ENCODE results near the gene SUN1. TPM values are rescaled to one million over a fixed set of nuclear protein-coding genes. Genes with fewer than 3 reads are reported as not detected.

The SUN1 gene
- total and polyA plus RNA-seq, 2 experiments from 2014 or later, result 63.3 to 145 TPM

DNA sequence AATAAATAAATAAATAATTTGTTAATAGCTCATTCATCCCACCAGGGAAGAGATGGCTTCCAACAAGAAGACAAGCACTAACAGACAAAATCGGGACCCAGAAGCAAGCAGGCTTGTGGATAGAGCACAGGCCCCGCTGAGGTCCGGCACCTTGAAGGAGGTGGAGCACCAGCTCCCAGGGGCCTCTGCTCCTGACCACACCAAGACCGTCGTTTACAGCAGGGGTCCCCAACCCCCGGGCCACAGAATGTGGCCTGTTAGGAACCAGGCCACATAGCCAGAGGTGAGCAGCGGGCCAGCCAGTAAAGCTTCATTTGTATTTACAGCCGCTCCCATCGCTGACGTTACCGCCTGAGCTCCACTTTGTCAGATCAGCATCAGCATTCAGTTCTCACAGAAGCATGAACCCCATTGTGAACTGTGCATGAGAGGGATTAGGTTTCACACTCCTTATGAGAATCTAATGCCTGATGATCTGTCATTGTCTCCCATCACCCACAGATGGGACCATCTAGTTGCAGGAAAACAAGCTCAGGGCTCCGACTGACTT, 33.3 kb upstream of the SUN1 start (continued):
- TF ChIP-seq ZNF462 (CRISPR knock-in tag; IDR thresholded peaks at IDR 0.05) (no peak), EZH2phosphoT487 (IDR thresholded peaks at IDR 0.05; ENCODE audit: unreplicated experiment) (no peak)

DNA sequence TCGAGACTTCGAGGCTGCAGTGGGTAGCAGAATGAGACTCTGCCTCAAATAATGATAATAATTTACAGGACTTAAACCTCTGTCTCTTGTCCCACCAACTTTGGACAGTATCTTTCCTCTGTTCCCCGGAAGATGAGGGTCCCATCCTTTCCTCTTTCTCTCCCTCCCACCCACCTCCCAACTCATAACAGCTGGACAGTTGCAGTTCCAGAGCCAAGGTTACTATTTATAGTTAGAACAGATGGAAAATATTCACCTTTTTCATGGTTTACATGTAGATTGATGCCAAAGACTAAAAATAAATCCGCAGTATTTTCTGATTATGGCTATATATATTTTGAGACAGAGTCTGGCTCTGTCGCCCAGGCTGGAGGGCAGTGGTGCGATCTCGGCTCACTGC, 31.6 kb upstream of the SUN1 start:
- Histone ChIP-seq H3K27ac (ENCODE audit: low read depth) (no peak overlapping the region), H3K4me2 (no peak overlapping the region), H2AFZ (no peak overlapping the region), H3K27me3 (ENCODE audit: insufficient read depth) (no peaks in the 10 kb centered on the region), H3K36me3 (ENCODE audit: insufficient read depth) (no peaks in the 10 kb centered on the region), H3K9me2 (ENCODE audit: insufficient read depth) (no peaks in the 10 kb centered on the region), H3K4me3 (no peak overlapping the region), H3K79me2 (replicated peaks; ENCODE audit: insufficient read depth) (no peaks in the 10 kb centered on the region), H3F3A (replicated peaks; ENCODE audit: low read depth) (no peaks in the 10 kb centered on the region), H4K20me1 (replicated peaks; ENCODE audit: insufficient read depth) (no peaks in the 10 kb centered on the region), H3K4me1 (ENCODE audit: insufficient read depth) (no peaks in the 10 kb centered on the region)
- H3K4me3 Mint-ChIP-seq, result no peak overlapping the region
- no peaks in the 10 kb centered on the region for H3K4me1 Mint-ChIP-seq
- no peak for ATAC-seq
- TF ChIP-seq STAT1 (IDR thresholded peaks at IDR 0.05; ENCODE audit: unreplicated experiment) (no peak), ZNF114 (CRISPR knock-in tag; IDR thresholded peaks at IDR 0.05) (no peak), POLR2AphosphoS5 (IDR thresholded peaks at IDR 0.05; ENCODE audit: low read depth) (no peak), ZNF331 (CRISPR knock-in tag; IDR thresholded peaks at IDR 0.05; ENCODE audit: low read depth) (no peak), CREB1 (CRISPR knock-in tag; IDR thresholded peaks at IDR 0.05; ENCODE audit: low read depth) (no peak), EZH2phosphoT487 (IDR thresholded peaks at IDR 0.05; ENCODE audit: unreplicated experiment) (no peak), NANOG (IDR thresholded peaks at IDR 0.05; ENCODE audit: borderline replicate concordance) (no peak), JUNB (IDR thresholded peaks at IDR 0.05; ENCODE audit: unreplicated experiment) (no peak)
- TF ChIP-seq, protein P1, sequence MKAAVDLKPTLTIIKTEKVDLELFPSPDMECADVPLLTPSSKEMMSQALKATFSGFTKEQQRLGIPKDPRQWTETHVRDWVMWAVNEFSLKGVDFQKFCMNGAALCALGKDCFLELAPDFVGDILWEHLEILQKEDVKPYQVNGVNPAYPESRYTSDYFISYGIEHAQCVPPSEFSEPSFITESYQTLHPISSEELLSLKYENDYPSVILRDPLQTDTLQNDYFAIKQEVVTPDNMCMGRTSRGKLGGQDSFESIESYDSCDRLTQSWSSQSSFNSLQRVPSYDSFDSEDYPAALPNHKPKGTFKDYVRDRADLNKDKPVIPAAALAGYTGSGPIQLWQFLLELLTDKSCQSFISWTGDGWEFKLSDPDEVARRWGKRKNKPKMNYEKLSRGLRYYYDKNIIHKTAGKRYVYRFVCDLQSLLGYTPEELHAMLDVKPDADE (IDR thresholded peaks at IDR 0.05), result no peak
- TF ChIP-seq, protein P2, sequence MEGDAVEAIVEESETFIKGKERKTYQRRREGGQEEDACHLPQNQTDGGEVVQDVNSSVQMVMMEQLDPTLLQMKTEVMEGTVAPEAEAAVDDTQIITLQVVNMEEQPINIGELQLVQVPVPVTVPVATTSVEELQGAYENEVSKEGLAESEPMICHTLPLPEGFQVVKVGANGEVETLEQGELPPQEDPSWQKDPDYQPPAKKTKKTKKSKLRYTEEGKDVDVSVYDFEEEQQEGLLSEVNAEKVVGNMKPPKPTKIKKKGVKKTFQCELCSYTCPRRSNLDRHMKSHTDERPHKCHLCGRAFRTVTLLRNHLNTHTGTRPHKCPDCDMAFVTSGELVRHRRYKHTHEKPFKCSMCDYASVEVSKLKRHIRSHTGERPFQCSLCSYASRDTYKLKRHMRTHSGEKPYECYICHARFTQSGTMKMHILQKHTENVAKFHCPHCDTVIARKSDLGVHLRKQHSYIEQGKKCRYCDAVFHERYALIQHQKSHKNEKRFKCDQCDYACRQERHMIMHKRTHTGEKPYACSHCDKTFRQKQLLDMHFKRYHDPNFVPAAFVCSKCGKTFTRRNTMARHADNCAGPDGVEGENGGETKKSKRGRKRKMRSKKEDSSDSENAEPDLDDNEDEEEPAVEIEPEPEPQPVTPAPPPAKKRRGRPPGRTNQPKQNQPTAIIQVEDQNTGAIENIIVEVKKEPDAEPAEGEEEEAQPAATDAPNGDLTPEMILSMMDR (conservative IDR thresholded peaks at IDR 0.05; ENCODE audit: low read depth in 2 of 2), result no peak
- TF ChIP-seq, protein P3, sequence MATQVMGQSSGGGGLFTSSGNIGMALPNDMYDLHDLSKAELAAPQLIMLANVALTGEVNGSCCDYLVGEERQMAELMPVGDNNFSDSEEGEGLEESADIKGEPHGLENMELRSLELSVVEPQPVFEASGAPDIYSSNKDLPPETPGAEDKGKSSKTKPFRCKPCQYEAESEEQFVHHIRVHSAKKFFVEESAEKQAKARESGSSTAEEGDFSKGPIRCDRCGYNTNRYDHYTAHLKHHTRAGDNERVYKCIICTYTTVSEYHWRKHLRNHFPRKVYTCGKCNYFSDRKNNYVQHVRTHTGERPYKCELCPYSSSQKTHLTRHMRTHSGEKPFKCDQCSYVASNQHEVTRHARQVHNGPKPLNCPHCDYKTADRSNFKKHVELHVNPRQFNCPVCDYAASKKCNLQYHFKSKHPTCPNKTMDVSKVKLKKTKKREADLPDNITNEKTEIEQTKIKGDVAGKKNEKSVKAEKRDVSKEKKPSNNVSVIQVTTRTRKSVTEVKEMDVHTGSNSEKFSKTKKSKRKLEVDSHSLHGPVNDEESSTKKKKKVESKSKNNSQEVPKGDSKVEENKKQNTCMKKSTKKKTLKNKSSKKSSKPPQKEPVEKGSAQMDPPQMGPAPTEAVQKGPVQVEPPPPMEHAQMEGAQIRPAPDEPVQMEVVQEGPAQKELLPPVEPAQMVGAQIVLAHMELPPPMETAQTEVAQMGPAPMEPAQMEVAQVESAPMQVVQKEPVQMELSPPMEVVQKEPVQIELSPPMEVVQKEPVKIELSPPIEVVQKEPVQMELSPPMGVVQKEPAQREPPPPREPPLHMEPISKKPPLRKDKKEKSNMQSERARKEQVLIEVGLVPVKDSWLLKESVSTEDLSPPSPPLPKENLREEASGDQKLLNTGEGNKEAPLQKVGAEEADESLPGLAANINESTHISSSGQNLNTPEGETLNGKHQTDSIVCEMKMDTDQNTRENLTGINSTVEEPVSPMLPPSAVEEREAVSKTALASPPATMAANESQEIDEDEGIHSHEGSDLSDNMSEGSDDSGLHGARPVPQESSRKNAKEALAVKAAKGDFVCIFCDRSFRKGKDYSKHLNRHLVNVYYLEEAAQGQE (IDR thresholded peaks at IDR 0.05; ENCODE audit: unreplicated experiment), result no peak
- H3K27me3 Mint-ChIP-seq (ENCODE audit: insufficient read depth, low read depth, poor library complexity), result peaks cover 7% of the 10 kb centered on the region
- peaks cover 27% of the 10 kb centered on the region; the same call in 2 of the 3 replicates for H3K36me3 Mint-ChIP-seq (ENCODE audit: low read depth)
- H3K9me3 Mint-ChIP-seq, result peaks cover 24% of the 10 kb centered on the region
- no peak overlapping the region for H3K27ac Mint-ChIP-seq
- DNase-seq (ENCODE audit: low spot score), result no peak

Measured in GM23338 (cell line).